Caki2 (cell line): Measurements from ENCODE around the gene HBEGF. TPM values are rescaled to one million over a fixed set of nuclear protein-coding genes. Genes with fewer than 3 reads are reported as not detected.

Experiments used
- DNase-seq: peaks from one replicate; pipeline ENCODE4 v3.0.0-alpha.2; 2015; ENCODE audit warnings: low read depth
- in situ Hi-C: cut with HindIII; loops from 2 replicates; pipeline ENCODE4 v1.10.0; 2016; ENCODE audit warnings: low sequenced_read_pairs, low pct_unique_long_range_greater_than_20kb, mixed read lengths
- total RNA-seq: library from RNA; depleted of rRNA; stranded (reverse); fragments of >200 nt; shearing (Covaris generic); gene quantifications from 2 replicates; pipeline ENCODE4 v1.2.3, GENCODE V29; 2014; ENCODE audit warnings: low replicate concordance

HBEGF gene
- total RNA-seq, 1 experiment from 2014 or later, result 1.8 TPM

DNA sequence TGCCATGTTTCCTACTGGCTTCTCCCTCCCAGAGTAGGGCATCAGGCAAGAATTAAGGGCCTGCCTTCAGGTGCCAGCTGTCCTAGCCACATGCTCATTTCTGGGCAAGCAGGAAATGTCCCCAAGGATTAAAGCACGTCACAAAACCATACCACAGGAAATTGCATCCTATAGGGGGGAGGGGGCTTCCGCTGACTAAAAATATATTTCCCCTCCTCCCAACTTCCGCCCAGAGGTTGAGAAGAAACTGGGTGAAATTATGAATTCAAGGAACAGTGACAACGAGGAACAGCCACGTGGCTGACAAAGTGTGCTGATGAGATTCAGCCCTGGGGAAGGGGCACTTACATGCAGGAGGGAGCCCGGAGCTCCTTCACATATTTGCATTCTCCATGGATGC, 4.1 kb downstream of the HBEGF start:
- in situ Hi-C loops, result no loop called here
- no peak for DNase-seq

DNA sequence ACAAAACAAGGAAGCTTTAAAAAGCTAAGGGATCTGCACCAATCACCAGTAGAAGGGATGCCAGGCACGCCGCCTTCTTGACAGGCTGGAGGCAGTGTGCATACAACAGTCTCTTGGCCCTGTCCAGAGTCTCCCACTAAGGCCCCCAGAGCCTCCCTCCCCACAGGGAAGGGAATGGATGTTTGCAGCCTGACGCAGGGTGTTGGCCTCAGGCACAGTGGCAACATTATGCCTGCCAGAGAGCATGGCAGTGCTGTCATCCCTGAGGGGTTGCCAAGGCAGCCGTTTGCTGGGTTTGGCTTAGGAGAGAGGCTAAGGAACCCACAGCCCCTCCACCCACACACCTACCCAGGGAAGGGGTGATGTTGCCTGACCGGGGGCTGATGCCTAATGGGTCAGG, 4.8 kb downstream of the HBEGF start:
- no peak for DNase-seq
- in situ Hi-C loops, result no loop called here

DNA sequence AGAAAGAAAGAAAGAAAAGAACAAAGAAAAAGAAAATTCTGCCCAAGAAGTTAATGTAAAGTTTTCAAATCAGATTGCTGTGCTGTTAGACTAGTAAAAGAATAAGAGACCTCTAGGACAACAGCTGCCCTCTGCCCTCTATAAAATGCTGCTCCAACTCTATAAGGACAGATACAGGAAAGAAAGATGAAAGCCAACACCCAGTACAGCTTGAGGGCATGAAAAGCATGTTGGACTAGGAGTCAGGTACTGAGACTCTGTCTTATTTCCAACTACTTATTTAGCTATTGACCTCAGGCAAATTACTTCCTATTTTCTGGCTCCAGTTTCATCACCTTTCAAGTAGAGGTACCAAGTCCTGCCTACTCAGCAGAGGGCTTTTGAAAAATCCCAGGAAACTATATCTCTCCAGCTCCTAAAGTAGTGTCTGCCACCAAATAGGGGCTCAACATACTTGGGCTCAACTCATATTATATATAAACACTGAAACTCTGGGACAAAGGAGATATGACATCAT, 5.7 kb downstream of the HBEGF start:
- no peak for DNase-seq
- in situ Hi-C loops, result no loop called here

DNA sequence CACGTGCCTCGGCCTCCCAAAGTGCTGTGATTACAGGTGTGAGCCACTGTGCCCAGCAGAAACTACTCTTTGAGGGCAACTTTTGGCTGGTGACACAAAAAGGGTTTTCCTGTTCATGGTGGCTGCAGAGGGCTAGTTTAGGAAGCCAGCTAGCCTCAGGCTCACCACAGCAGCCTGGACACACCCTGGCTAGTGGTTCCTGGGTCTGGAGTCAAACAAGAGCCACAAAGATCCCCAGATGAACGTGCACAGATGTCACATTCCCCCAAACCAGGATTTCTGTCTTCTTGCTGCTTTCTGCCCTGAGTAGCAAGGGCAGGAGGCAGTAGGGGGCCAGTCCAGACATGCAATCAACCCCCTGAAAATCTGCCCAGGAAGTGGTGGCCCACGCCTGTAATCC, 6.8 kb downstream of the HBEGF start:
- DNase-seq, result no peak
- in situ Hi-C loops, result no loop called here

DNA sequence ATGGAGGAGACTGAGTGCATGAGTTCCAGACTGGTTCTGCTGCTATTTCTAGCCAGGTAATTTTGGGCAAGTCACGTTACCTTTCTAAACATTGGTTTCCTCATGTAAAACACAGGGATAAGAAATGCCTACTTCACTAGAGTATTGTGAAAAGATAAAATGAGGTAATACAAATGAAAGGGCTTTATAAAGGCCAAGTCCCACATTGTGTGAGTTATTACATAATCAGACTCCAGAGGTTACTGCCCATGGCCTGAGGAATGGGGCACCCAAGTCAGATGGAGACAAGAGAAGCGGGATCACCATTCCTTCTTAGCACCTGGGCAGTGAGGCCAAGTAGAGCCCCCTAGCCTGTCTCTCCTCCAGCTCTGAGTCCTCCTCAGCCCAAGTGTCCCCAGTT, 7.5 kb downstream of the HBEGF start:
- in situ Hi-C loops, result no loop called here
- no peak for DNase-seq

DNA sequence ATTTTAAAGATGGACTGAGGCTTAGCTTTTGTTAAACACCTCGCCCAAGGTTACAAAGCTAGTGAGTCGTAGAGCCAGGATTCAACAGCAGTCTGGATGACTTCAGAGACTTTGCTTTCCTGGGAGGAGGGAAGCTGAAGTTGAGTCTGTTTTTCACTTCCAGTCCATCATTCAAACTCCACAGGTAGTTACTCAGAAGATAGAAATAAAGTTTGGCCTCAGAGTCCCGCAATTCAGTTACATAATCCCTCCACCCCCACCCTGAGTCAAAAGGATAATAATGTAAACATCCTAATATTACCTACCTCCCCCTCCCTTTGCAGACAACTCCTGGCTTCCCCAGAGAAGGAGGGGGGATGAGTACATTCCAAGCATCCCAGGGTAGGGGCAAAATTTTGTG, 8.1 kb downstream of the HBEGF start:
- DNase-seq, result no peak
- in situ Hi-C loops, result no loop called here

DNA sequence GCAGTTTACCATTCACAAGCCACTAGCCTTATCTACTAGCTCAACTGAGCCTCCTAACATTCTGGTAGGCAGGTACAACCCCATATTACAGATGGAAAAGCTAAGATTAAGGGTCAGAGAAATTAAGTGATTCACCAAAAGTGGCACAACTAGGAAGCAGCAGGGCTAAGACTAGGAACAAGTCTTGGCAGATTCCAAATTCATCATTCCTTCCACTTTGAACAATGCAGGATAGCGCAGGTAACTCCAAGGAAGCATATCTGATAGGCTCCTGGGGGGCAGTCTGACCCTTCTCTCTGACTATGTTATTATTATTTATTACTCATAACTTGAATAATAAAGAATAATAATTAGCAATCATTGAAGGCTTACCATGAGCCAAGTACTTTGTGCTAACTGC, 8.5 kb downstream of the HBEGF start:
- no peak for DNase-seq
- in situ Hi-C loops, result no loop called here

DNA sequence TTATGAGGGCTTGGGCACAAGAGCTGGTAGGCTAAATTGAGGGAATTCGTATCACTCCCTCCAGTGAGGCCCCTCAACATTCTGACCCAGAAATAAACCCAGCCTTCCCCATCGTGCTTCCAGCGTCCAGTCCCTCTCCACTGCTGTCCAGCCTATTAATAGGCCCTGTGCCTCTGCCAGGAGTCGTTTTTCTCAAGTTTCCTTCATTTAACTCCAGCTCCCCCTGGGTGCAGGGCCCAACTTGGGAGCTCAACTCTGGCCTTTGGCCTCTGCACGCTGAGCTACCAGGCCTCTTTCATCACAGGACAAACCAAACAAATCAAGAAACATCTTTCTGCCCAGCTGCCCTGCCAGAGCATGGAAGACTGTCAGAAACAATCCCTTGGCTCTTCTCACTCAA, 10.0 kb downstream of the HBEGF start:
- in situ Hi-C loops, result no loop called here
- DNase-seq, result no peak

DNA sequence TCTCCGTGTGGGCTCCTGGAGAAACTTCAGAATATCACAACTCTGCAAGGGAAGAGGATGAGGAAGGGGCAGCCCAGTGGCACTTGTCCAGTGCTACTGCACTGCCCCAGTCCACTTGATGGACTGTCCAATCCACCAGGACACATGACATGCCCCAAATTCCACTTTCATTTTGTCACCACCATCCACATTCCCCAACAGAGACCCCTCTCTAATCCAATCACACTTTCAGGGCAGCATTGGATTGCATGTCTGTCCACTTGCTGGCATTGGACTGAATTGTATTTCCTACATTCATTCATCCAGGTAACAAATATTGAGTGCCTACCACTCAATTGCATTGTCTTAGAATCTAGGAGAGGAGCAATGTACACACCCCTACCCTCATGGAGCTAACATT, 14.8 kb downstream of the HBEGF start:
- DNase-seq, result no peak
- in situ Hi-C loops, result no loop called here

DNA sequence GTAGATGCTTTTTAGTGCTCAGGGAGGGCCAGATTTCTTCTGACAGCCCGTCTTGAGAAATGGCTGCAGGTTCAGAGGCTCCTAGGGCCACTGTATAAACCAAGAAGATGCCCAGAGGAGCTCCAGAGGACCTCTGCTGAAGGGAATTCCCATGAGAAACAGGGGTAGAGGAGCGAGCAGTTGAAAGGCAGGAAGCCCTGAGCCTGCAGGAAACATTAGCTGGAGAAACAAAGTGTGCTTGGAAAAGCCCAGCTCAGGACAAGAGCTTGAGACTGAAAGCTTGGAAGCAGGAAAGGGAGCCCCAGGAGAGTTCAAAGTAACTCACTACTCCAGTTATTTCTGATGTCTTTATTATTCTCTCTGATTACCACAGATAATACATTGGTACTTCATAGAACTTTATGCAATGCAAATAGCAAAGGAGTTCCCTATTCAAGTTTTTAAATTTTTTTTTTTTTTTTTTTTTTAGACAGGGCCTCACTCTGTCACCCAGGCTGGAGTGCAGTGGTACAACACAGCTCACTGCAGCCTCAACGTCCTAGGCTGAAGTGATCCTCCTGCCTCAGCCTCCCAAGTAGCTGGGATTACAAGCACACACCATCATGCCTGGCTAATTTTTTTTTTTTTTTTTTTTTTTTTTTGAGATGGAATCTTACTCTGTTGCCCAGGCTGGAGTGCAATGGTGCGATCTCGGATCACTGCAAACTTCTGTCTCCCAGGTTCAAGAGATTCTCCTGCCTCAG, 16.5 kb downstream of the HBEGF start:
- DNase-seq, result no peak
- in situ Hi-C loops, result no loop called here

DNA sequence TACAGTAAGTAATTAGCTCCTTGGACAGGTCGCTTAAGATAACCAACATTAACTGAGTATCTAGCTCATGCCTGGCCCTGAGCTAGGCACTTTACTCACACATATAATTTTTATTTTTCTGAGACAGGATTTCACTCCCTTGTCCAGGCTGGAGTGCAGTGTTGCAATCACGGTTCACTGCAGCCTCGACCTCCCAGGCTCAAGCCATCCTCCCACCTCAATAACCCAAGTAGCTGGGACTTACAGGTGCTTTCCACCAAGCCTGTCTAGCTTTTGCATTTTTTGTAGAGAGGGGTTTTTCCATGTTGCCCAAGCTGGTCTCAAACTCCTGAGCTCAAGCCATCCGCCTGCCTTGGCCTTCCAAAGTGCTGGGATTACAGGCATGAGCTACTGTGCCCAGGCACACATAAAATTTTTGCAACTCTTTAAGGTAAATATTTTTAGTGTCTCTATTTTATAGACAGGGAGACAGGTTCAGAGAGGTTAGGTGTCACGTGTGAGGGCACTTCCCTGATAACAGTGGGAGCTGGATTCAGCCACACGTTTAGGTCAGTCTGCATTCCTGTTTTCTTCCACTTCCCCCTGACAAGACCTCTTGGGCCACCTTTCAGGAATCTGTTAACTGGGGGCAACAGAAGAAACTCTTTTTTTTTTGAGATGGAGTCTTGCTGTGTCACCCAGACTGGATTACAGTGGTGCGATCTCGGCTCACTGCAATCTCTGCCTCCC, 18.2 kb downstream of the HBEGF start:
- no peak for DNase-seq
- in situ Hi-C loops, result no loop called here

DNA sequence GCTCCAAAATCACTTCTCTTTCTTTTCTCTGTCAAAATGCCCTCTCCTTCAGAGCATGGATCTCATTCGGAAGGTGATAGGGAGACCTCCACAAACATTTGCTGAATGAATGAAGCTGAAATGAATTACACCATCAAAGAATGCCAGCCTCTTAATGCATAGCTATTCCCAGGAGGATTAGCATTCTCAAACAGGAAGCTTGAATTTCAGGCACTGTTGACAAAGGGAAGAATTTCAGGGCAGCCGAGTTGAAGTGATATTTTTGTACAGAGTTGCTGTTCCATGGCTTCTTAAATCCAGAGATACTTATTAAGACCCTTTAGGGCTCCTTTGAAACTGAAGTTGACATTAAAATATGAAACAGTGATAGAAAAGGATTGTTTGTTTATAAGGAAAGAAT, 18.8 kb downstream of the HBEGF start:
- in situ Hi-C loops, result no loop called here

DNA sequence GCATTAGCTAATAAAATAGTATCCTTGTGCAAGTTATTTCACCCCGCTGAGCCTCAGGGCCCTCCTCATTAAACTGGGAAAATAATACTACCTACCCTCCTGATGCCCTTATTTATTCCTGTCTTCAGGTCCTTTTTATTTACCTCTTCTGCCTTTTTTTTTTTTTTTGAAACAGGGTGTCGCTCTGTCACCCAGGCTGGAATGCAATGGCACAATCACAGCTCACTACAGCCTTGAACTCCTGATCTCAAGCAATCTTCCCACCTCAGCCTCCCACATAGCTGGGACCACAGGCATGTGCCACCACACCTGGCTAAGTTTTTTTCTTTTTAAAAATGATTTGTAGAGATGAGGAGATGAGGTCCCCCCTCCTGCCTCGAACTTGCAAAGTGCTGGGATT, 20.9 kb downstream of the HBEGF start:
- no peak for DNase-seq
- in situ Hi-C loops, result no loop called here

More for the DNA sequence above, 18.8 kb downstream of the HBEGF start:
- no peak for DNase-seq

DNA sequence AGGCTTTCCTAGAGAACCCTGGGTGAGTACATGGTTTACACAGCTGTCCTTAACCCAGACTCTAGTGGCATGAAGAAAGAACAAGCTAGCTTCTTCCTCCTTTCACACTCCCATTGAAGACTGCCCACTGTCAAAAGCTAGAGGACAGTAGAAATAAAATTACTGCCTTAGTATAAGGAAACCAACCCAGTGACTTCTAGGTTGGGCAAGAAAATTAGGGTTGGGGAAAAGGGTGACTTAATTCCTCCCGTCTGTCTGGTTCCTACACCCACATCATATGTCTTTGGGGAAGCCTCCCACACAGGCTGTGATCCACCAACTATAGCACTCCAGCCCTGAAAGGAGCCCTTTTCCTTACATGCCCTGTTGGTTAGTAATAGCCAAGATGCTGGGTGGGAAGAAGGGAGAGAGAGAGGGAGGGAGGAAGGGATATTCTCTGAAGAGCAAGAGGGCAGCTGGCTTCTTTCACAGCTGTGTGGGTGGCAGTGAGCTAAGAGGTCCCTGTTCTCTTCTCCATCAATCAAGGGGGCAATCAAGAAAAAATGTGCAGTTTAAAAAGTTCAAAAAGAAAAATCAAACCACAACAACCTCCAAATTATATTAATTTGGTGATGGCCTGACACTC, 21.7 kb downstream of the HBEGF start:
- DNase-seq, result no peak
- in situ Hi-C loops, result no loop called here

DNA sequence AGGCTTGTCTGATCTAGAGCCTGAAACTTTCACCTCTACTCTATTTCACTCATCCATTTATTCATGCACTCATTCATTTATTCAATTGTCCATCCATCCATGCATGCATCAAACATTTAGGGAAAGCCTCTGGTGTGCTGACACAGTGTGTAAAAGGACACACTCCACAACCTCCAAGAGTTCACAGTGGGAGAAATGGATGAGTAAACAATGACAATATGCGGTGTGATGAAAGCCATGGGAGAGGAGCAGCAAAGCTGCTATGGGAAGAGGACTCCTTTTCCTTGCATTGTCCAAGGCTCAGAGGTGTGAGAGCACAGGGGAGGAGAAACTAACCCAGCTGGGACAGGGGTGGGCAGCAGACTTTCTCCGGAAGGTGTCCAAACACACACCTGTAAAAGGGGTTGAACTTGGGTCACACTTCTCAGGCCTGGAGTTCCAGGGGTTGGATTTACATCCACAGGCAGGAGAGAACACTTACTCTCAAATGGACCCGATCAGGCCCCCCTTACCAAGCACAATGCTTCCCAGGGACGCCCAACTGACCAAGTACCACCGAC, 22.3 kb downstream of the HBEGF start:
- DNase-seq, result peak; percentile 27
- in situ Hi-C loops, result no loop called here

DNA sequence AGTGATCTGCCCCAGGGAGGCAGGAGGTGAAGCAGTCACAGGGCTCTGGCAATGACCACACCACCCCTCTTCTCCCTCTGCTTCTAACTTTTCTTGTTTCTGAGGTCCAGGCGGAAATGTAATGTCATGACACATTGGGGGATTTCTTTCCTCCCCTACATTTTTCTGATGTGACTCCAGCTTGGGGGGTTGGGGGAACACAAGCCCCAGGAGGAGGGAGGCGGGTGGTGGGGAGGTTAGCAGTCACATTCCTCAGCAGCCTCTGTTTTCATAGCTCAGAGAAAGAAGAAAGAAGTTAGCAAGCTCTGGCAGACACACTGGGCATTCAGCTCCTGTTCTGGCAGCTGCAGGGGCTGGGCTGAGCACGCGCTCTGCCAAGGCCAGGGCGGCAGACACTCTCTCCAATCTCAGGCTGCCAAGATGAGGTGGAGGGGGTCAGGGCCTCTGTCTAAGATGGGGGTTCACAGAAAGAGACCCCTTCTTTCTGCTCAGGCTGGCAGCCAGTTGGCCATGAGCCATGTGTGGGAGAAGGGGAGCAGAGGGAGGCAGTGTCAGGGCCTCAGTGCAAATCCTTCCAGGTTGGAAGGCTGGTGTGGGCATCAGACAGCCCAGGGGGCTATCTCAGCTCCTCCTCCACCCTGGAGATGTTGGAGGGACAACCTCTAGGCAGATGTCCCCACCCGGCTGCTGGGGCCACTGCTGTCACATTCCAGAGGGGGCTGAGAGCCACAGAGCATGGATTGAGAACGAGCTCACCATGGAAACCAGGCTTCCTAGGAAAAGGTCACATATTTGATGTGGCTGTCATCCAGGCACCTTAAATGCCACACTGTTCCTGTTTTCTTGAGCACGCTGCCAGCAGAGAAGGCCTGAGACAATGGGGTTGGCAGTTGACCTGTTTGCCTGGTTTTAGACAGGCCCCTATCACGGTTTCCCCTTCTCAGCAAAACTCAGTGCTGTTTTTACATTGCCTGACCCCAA, 23.4 kb downstream of the HBEGF start:
- peak; percentile 71 for DNase-seq
- in situ Hi-C loops, result no loop called here

DNA sequence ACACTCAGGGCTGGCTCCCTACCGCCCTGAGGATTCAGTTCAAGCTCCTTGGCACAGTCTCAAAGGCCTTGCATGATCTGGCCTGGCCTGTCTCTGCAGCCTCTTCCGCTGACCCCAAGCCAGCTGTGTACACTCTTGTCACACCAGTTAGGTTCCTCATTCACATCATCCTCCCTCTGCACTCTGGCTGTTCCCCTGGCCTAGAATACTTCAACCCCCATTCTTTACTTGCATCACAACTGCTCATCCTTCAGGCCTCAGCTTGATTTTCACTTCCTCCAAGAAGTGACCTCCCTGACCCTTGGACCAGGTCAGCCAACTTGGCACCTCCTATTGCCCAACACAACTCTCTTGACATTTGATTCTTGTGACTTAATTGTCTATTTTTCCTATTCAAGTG, 24.6 kb downstream of the HBEGF start:
- in situ Hi-C loops, result no loop called here
- DNase-seq, result no peak

DNA sequence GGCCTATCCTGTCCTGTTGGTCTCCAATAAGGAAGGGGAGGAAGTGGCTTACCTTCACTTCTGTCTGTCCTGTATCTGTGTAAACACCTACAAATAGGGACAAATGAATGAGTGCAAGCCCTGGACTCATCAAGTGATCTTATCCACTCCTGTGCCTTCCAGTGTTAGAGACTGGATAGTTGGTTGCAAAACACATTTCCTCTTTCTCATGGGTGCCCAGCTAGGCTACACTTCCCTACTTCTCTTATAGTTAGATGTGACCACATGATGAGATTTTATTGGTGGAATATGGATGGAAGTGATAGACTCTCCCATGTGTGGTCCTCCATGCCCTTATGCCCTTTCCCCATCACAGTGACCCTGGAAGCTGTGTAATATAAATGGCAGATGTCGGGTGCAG, 26.6 kb downstream of the HBEGF start:
- in situ Hi-C loops, result no loop called here
- no peak for DNase-seq
